HUES48 (cell line): ENCODE results near the gene UTS2R.

Experiments
- H3K27ac ChIP-seq: one replicate; pipeline ENCODE4 v1.7.0; 2013; ENCODE audit warnings: low read depth, low read length, inconsistent platforms
- H3K27me3 ChIP-seq: 2 replicates; pipeline ENCODE4 v1.6.1; 2013; ENCODE audit warnings: mild to moderate bottlenecking, low read length; ENCODE audit not compliant: control insufficient read depth, insufficient read depth
- H3K36me3 ChIP-seq: 2 replicates; pipeline ENCODE4 v1.6.1; 2013; ENCODE audit warnings: low read length; ENCODE audit not compliant: control insufficient read depth, insufficient read depth
- H3K4me1 ChIP-seq: 2 replicates; pipeline ENCODE4 v1.6.1; 2013; ENCODE audit warnings: mild to moderate bottlenecking, low read length; ENCODE audit not compliant: control insufficient read depth, insufficient read depth
- H3K4me3 ChIP-seq: 2 replicates; pipeline ENCODE4 v1.5.1; 2013; ENCODE audit warnings: mild to moderate bottlenecking, low read depth, low read length
- H3K9ac ChIP-seq: 2 replicates; pipeline ENCODE4 v1.6.1; 2013; ENCODE audit warnings: mild to moderate bottlenecking, low read depth, low read length, moderate library complexity
- H3K9me3 ChIP-seq: 2 replicates; pipeline ENCODE4 v1.6.1; 2013; ENCODE audit warnings: low read length; ENCODE audit not compliant: control insufficient read depth, insufficient read depth

UTS2R gene

GRCh38 chr17:82371333-82372248 is at the start of gene UTS2R:
TSS of gene UTS2R (plus strand) at chr17:82371765. CDS start at chr17:82374325, 2,560 bp downstream.
- Histone ChIP-seq H3K36me3 (no peaks in the 10 kb centered on the region), H3K4me3 (peak within 1 kb of the TSS; percentile 52; the same call in 1 of the 2 replicates), H3K9me3 (no peaks in the 10 kb centered on the region), H3K27me3 (peaks cover 64% of the 10 kb centered on the region), H3K27ac (no peak within 1 kb of the TSS), H3K9ac (no peak within 1 kb of the TSS), H3K4me1 (no peaks in the 10 kb centered on the region)

- Histone ChIP-seq H3K27ac (no peak overlapping the region), H3K9me3 (no peaks in the 10 kb centered on the region)
Measured at GRCh38 chr17:82321947-82322466, 49.6 kb upstream of the UTS2R start.

GRCh38 chr17:82322526-82323453 is 48.8 kb upstream of the UTS2R start:
- H3K27ac ChIP-seq, result no peak overlapping the region
- no peak overlapping the region for H3K4me3 ChIP-seq
- H3K36me3 ChIP-seq, result no peaks in the 10 kb centered on the region
- H3K27me3 ChIP-seq, result no peaks in the 10 kb centered on the region; the same call in 1 of the 2 replicates
- H3K9me3 ChIP-seq, result no peaks in the 10 kb centered on the region
- no peak overlapping the region for H3K9ac ChIP-seq
- H3K4me1 ChIP-seq, result peaks cover 4% of the 10 kb centered on the region; the same call in 1 of the 2 replicates

More at GRCh38 chr17:82321947-82322466, 49.6 kb upstream of the UTS2R start:
- Histone ChIP-seq H3K27me3 (no peaks in the 10 kb centered on the region), H3K36me3 (no peaks in the 10 kb centered on the region), H3K4me3 (no peak overlapping the region), H3K9ac (no peak overlapping the region), H3K4me1 (0 out of 2 replicates have a peak, but pooled peaks cover 4% of the 10 kb centered on the region)

- Histone ChIP-seq H3K36me3 (no peaks in the 10 kb centered on the region), H3K27me3 (no peaks in the 10 kb centered on the region; the same call in 1 of the 2 replicates), H3K4me1 (peaks cover 10% of the 10 kb centered on the region; the same call in 1 of the 2 replicates), H3K27ac (no peak overlapping the region), H3K9ac (no peak overlapping the region), H3K4me3 (no peak overlapping the region), H3K9me3 (no peaks in the 10 kb centered on the region)
Measured at GRCh38 chr17:82323514-82324234, 47.9 kb upstream of the UTS2R start.

GRCh38 chr17:82324566-82325285 is 46.8 kb upstream of the UTS2R start:
- no peaks in the 10 kb centered on the region for H3K9me3 ChIP-seq
- H3K4me1 ChIP-seq, result peaks cover 10% of the 10 kb centered on the region; the same call in 1 of the 2 replicates
- H3K9ac ChIP-seq, result no peak overlapping the region

GRCh38 chr17:82325286-82326180 is 46.0 kb upstream of the UTS2R start:
- Histone ChIP-seq H3K9me3 (no peaks in the 10 kb centered on the region), H3K27me3 (peaks cover 2% of the 10 kb centered on the region), H3K36me3 (no peaks in the 10 kb centered on the region), H3K4me1 (peaks cover 10% of the 10 kb centered on the region; the same call in 1 of the 2 replicates), H3K27ac (no peak overlapping the region), H3K4me3 (no peak overlapping the region), H3K9ac (no peak overlapping the region)

More at GRCh38 chr17:82324566-82325285, 46.8 kb upstream of the UTS2R start:
- Histone ChIP-seq H3K27ac (no peak overlapping the region), H3K27me3 (no peaks in the 10 kb centered on the region; the same call in 1 of the 2 replicates), H3K36me3 (no peaks in the 10 kb centered on the region), H3K4me3 (no peak overlapping the region)

- H3K36me3 ChIP-seq, result no peaks in the 10 kb centered on the region
- no peaks in the 10 kb centered on the region for H3K9me3 ChIP-seq
- H3K9ac ChIP-seq, result no peak overlapping the region
- no peak overlapping the region for H3K4me3 ChIP-seq
- H3K27me3 ChIP-seq, result peaks cover 8% of the 10 kb centered on the region
- H3K27ac ChIP-seq, result no peak overlapping the region
- H3K4me1 ChIP-seq, result peaks cover 10% of the 10 kb centered on the region; the same call in 1 of the 2 replicates
Measured at GRCh38 chr17:82327289-82327688, 44.3 kb upstream of the UTS2R start.

- Histone ChIP-seq H3K9me3 (no peaks in the 10 kb centered on the region), H3K4me1 (peaks cover 12% of the 10 kb centered on the region), H3K36me3 (no peaks in the 10 kb centered on the region), H3K27me3 (peaks cover 12% of the 10 kb centered on the region), H3K4me3 (no peak overlapping the region), H3K9ac (no peak overlapping the region), H3K27ac (no peak overlapping the region)
Measured at GRCh38 chr17:82327757-82328140, 43.8 kb upstream of the UTS2R start.
